Mucosa of descending colon (tissue), 3 donors: ENCODE data around the gene NUDT22. TPM values are rescaled to one million over a fixed set of nuclear protein-coding genes. Genes with fewer than 3 reads are reported as not detected.

Experiments used
- ATAC-seq: fragments of 200-7000 bp; cut with Tn5 transposase; one replicate; pipeline ENCODE4 v1.9.1; 2020; ENCODE audit warnings: mild to moderate bottlenecking, moderate library complexity
- DNase-seq, 3 donors: peaks; one replicate each; pipeline ENCODE4 v3.0.0-alpha.2; 2020
- H3K36me3 ChIP-seq: fragments of 200-600 bp; one replicate; pipeline ENCODE4 v1.8.0; 2021; ENCODE audit warnings: low read depth, mild to moderate bottlenecking
- H3K4me1 ChIP-seq: fragments of 200-600 bp; one replicate; pipeline ENCODE4 v1.8.0; 2021; ENCODE audit warnings: low read depth, mild to moderate bottlenecking
- H3K4me3 ChIP-seq: fragments of 200-600 bp; one replicate; pipeline ENCODE4 v1.8.0; 2021; ENCODE audit warnings: mild to moderate bottlenecking
- H3K9me3 ChIP-seq: fragments of 200-600 bp; one replicate; pipeline ENCODE4 v1.8.0; 2021; ENCODE audit warnings: mild to moderate bottlenecking
- CTCF ChIP-seq: fragments of 200-600 bp; IDR thresholded peaks from one replicate; pipeline ENCODE4 v1.8.0; 2022; ENCODE audit warnings: antibody characterized with exemption, mild to moderate bottlenecking
- intact Hi-C, 2 donors: fragments of 100-400 bp; cut with DNase I in 1 of 2; cut with micrococcal nuclease in 1 of 2; formaldehyde crosslinking; loops; one replicate each; pipeline versions ENCODE4 v1.11.0 to v1.11.1; 2022; cut with DNase I, micrococcal nuclease
- total RNA-seq, 3 donors: library from RNA; stranded (reverse); fragmentation: NEBNext Ultra II Directional in 2 of 3; extraction: Animal tissue kit (Norgen Biotek cat#: 25700) in 2 of 3; gene quantifications; one replicate each; pipeline versions ENCODE4 v1.2.1 to v1.2.4, GENCODE V29; 2021 to 2023
- donor health status: DM: no; HTN: no; CAD: no; lungs with moderate emphysema.
- donor health status: DM: no; HTN: no; CAD: no.
- donor health status: DM: no; HTN: yes; CAD: no.

NUDT22 gene
- total RNA-seq, 3 donors from 2014 or later: 81.6 to 137 (median 119) TPM

GRCh38 chr11:64201543-64201942, 24.5 kb upstream of the NUDT22 start:
- no peak for DNase-seq
- no peak for TF ChIP-seq CTCF
- Histone ChIP-seq H3K36me3 (peaks cover 14% of the 10 kb centered on the region), H3K4me1 (peaks cover 24% of the 10 kb centered on the region), H3K9me3 (no peaks in the 10 kb centered on the region), H3K4me3 (no peak overlapping the region)
- no peak for ATAC-seq
- intact Hi-C loops: loop anchor here in 1 of 2 donors (10.0 kb wide), 1 partner anchor 103 kb away; the partner anchor contains the start of genes CATSPERZ and ESRRA

- no peak overlapping the region for H3K4me3 ChIP-seq
- TF ChIP-seq CTCF: no peak
- intact Hi-C loops: loop anchor here in 1 of 2 donors (10.0 kb wide), 1 partner anchor 102 kb away; the partner anchor contains the start of genes CATSPERZ and ESRRA
- peaks cover 14% of the 10 kb centered on the region for H3K36me3 ChIP-seq
- H3K9me3 ChIP-seq: no peaks in the 10 kb centered on the region
- peaks cover 29% of the 10 kb centered on the region for H3K4me1 ChIP-seq
- DNase-seq (no peak), ATAC-seq (no peak)
Observed at GRCh38 chr11:64202992-64203391, 23.1 kb upstream of the NUDT22 start.

GRCh38 chr11:64203421-64204079, 22.5 kb upstream of the NUDT22 start:
- intact Hi-C loops: loop anchor here in 1 of 2 donors (10.0 kb wide), 1 partner anchor 101 kb away; the partner anchor contains the start of genes CATSPERZ and ESRRA
- no peak for TF ChIP-seq CTCF
- DNase-seq (no peak), ATAC-seq (no peak)
- H3K36me3 ChIP-seq: peaks cover 14% of the 10 kb centered on the region
- H3K9me3 ChIP-seq: no peaks in the 10 kb centered on the region
- H3K4me3 ChIP-seq: no peak overlapping the region
- H3K4me1 ChIP-seq: peaks cover 32% of the 10 kb centered on the region

- Histone ChIP-seq H3K4me1 (peaks cover 32% of the 10 kb centered on the region), H3K36me3 (peaks cover 14% of the 10 kb centered on the region)
- intact Hi-C loops: loop anchor here in 1 of 2 donors (10.0 kb wide), 1 partner anchor 101 kb away; the partner anchor contains the start of genes CATSPERZ and ESRRA
Observed at GRCh38 chr11:64204080-64204440, 22.0 kb upstream of the NUDT22 start.

GRCh38 chr11:64204464-64204989, 21.5 kb upstream of the NUDT22 start:
- intact Hi-C loops: loop anchor here in 1 of 2 donors (10.0 kb wide), 1 partner anchor 100 kb away; the partner anchor contains the start of genes CATSPERZ and ESRRA
- peak; percentile 59 for TF ChIP-seq CTCF
- Histone ChIP-seq H3K36me3 (peaks cover 14% of the 10 kb centered on the region), H3K9me3 (no peaks in the 10 kb centered on the region), H3K4me1 (peaks cover 32% of the 10 kb centered on the region), H3K4me3 (no peak overlapping the region)
- DNase-seq (peak; percentile 89 to 96 (median 93)), ATAC-seq (peak; percentile 74)

More at GRCh38 chr11:64204080-64204440, 22.0 kb upstream of the NUDT22 start:
- Histone ChIP-seq H3K9me3 (no peaks in the 10 kb centered on the region), H3K4me3 (no peak overlapping the region)
- no peak for TF ChIP-seq CTCF
- ATAC-seq: no peak
- DNase-seq: peak in 1 of 3 donors; percentile 35
